HCEC 1CT (cell line): ENCODE results near the gene TAL1.

ENCODE experiments used
- DNase-seq: peaks from one replicate; pipeline ENCODE4 v3.0.0-alpha.2; 2017

TAL1 gene

DNA sequence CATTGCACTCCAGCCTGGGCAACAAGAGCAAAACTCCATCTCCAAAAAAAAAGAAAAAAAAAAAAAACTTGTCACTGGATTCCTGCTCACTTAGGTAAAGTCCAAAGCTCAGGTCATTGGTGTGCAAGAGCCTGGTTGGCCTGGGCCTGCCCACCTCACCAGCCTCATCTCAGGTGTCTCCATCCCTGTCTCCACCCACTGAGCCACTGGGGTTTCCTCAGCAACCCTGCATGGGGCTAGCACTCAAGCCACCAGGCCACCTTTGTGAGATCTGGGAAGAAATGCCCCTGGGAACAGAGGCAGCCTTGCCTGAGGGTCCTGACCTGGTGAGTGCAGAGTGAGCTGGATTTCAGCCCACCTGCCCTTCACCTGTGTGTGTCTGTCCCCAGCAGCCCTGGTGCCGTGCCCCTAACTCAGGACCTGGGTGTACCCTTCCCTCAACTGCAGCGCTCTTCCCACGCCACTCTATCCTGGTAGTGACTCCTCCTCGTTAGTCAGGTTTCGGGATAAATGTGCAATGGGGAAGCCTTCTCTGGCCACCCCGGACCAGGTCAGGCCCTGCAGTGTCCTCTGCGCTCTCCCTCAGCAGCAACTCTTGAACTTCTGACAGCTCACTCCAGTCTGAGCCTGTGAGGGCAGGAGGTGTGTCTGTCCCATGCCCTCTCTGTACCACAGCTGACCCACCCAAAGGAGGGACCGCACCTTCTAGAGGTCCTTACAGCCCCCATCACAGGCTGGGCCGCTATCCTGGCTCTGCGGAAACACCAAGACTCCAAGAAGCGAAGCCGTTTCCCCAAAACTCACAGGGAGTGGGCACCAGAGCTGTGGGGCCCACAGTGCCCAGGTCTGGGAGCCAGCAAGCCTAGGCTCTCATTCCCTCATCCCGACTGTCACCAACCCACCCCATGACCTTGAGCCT is 45.5 kb downstream of the TAL1 start:
- DNase-seq = no peak

DNA sequence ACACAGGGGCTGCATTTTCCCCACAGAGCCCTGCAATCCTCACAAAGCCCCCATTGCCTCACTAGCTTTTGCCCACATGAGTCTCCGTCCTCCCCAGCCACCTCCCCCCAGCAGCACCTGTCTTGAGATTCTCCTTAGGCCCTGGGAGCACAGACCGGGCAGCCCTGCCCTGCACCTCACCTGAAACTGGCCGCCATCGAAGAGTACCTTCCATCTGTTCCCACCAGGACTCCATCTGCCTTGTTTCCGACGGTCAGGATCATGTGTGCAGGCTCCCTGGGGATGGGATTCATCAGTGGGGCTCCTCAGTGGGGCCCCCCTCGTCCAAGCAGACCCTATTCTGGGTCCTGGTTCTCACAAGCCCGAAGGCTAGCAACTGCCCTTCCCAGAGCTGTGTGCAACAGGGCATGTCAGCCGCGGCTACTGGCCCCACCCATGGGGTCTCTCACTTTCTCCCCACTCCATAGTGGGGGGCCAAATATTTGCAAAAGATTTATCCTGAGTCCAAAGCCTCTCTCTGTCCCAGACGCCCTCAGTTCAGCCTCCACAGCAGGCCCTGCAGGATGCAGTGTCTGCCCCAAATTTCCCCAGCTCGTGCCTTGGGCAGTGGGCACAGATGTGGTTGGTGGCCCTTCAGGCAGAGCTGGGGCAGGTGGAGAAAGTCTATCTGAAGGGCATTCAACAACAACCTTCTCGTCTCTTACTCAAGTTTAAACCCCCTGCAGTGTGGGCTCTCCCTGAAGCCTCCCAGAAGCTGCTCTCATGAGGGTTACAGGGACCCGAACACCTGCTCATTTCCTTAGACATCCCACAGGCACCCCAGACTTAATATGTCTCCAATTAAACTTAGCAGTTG is 47.0 kb downstream of the TAL1 start:
- DNase-seq = no peak

DNA sequence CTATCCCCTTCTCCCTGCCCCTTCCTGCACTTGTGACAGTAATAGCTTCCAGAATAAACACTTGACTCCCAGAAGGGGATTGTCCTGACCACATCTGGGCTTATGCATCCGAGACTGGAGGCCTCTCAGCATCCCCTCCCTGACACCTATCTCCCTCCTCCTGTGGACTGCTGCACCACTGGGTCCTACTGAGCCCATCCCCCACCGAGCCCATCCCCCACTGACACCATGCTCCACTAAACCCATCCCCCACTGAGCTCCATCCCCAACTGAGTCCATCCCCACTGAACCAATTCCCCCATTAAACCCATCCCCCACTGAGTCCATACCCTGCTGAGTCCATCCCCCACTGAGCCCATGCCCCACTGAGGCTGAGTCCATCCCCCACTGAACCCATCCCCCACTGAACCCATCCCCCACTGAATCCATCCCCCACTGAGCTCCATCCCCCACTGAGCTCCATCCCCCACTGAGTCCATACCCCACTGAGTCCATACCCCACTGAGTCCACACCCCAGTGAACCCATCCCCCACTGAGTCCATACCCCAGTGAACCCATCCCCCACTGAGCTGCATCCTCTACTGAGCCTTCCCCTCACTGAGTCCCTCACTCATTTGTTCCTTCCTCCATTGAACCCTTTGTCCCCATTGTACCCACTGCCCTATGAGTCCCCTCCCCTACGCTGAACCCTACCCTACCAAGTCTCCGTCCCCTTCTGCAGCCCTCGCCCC is 47.8 kb downstream of the TAL1 start:
- DNase-seq = no peak

DNA sequence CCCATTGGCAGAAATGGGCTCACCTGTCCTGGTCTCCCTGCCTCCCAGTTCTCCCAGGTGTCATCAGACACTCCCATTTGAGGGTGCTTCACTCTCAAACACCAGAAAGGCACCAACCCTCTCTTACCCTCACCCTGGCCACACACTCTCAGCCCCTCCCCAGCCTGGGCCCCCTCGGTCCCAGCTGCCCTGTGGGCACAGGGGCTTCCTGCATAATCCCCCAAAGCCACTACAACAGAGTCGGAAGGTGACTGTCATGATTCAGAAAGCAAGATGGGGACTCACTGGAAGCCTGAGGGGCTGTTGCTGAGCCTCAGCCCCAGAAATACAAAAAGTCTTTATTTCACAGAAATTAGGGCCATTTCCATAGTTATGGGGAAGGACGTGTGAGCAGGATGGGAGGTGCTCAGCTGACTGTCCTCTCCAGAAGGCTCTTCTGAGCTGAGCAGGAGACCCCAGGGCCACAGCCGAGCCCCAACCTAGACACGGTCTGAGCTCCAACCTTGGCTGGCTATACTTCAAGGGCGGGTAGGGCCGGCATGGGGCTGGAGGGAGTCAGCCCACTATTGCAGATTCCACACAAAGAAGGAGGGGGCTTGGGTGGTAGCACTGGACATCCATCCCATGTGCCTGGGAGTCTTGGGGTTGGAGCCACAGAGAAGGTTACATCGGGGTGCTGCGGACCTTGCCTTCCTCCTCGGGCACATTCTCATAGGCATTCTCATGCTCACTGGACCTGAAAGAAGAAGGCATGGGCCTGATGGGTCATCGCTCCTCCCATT is 48.5 kb downstream of the TAL1 start:
- DNase-seq = no peak

DNA sequence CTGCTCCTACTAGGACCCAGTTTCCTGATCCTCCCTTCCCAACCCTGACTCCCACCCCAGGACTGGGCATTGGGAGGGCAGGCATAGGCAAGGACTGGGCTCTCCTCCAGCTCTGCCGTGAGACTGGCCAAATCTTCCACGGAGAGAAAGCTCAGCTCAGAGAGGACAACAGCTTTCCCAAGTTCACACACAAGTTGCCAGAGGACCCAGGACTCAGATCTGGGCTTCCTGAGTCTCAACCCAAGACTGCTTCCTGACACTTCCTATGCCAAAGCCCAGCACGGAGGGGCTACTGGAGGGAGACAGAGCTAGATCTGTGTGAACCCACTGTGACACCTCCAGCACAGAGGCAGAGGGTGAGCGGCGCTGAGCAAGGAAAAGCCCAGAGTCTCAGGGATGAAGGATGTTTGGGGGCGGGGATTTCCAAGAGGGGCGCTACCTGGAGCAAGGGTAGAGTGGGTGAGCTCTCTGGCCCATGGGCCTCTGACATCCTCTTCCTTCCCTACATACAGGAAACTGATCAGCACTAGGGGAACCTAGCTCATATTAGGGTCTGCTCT is 49.3 kb downstream of the TAL1 start:
- DNase-seq = no peak

DNA sequence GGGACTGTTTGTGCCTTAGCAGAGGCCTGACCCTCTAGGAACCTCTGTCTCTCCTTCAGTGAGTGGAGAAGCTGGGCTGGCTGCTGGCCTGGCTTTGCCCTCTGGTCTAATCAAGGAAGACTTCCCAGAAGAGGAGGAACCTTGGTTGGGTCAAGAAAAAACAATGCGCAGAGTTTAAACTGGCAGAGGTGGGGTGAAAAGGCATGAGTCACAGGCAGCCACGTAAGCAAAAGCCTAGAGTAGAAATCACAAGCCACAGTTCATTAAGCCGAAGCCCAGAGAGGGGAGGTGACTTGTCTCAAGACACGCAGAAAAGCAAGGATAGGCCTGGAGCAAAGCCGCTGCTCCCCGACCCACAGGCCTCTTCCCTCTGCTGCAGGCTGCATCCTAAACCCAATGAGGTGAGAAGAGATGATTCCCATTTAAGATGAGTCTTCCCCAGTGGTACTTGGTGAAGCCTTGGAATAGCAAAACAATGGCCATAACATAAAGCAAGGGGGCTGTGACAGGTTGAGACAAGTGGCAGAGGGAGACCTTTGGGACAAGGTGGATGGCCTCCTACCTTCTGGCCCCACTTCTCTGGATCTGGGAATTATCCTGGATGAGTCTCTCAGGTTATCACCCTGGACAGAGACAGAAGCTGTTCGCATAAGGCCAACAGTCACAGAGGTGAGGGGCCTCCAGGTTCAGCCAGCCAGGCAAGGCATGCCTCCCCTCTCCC is 49.9 kb downstream of the TAL1 start:
- peak; percentile 39 for DNase-seq

DNA sequence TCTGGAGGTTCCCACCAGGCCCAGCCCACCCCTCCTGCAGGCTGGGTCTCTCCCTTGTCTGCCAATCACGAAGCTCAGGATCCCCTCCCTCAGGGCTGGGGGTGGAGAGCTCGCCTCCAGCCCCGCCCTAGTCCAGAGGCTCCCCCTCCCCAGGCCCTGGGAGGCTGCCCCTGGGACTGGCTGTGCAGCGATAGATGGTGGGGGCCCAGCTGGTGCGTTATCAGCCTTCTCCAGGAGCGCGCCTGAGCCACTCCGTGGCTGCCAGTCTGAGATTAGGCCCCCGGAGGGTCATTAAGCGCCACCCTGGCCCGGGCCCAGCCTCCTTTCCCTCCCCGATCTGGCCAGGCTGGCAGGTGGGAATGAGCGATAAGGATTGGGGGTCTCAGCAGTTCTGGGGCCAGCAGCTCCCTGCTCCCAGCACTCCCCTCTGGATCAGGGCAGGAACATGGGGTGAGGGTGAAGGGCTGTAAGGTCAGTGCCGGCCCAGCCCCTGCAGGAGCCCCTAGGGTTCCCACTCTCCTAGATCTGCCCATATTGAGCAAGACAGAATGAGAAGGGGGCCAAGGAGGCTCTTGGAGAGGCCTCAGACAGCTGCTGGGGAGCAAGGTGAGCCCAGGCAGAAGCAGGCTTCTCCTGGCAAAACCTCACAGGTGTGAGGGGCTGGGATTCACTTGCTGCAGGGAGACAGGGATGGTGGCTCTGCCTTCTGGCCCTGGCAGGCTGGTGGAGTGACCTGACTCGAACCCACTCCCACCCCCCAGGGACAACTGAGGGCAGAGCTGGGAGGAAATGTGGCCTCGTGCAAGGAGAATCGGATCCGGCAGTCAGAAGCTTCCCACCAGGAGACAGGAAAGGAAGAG is 50.7 kb downstream of the TAL1 start:
- no peak for DNase-seq

DNA sequence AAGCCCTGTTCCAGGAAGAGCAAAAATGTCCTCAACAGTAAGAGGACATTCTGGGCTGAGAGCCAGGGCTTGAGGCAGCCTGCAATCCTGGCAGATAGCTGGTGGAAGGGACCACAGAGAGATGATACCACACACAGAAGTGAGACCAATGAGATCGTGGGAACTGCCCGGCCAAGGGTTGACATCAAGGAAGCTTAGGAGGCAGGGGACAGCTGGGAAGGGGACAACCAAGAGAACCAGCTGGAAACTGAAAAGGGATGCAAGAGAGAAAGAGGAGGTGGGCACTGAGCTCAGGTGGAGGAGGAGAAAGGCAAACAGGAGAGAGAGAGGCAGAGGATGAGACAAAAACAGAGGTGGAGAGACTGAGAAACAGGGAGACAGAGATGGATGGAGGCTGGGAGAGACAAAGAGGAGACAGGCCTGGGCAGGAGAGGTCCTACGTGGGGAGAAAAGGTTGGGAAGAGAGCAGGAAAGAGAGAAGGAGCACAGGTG is 51.4 kb downstream of the TAL1 start:
- DNase-seq = no peak

DNA sequence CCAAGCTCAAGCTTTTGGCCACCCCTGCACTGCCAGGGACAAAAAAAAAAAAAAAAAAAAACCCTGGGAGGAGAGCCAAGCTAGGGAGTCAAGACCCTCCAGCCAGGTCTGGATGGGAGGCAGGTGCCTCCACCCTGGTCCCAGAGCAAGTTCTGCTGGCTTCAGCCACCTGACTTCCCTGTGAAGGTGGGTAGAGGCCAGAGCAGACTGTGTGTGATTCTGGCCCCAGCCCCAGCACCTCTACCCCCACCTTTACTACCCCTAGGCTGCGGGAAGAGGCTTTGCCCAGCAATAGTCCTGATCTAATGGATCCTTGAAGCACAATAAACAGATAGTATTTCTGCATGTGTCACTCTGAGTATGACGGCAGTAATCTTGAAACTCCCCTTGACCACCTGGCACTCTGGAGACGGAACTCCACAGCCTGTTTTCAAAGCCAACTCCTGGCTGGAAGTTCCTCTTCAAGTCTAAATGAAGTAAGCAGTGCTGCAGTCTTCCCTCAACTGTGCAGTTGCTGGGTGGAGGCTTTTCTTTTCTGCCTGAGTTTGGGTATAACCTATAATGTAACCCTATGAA is 51.9 kb downstream of the TAL1 start:
- DNase-seq = no peak

DNA sequence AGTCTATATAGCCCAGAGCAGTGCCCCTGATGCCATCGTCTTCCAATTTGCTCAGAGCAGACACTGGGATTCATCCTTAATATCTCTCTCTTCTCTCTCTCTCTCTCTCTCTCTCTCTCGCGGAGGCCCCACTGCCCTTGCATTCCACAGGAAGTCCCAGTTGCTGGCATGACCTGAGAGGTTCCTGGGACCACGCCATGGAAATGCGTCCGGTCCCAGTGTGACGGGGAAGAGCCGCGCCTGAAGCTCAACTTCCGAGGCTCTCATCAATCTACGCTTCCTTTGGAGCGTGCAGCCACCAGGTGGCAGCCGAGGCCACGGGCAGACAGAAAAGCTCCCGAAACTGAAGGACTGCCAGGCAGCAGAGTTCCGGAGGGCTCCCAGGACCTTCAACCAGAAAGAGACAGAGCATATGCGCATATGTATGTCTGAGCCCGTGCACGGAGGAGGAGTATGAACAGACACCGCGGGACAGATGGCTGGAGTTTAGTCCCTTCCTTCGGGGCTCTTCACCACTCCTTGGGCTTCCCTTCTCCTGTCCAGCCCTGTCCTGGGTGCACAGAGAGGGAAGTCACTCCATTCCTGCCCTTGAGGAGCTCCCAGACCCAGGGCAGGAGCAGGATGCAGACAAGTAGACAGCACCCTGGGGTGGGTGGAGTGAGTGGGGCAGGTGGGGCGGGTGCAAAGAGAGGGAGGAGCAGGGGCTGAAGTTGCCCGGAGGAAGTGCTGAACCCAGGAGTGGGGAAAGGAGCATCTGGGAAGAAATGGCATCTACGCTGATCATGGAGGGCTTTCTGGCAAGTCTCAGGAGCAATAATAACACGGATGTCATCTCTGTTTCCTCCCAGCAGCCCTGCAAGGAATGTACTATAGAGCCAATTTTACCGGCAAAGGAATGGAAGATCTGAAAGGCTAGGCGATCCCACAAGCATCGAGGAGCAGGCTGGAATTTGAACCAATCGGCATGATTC is 52.7 kb downstream of the TAL1 start:
- peak; percentile 94 for DNase-seq

DNA sequence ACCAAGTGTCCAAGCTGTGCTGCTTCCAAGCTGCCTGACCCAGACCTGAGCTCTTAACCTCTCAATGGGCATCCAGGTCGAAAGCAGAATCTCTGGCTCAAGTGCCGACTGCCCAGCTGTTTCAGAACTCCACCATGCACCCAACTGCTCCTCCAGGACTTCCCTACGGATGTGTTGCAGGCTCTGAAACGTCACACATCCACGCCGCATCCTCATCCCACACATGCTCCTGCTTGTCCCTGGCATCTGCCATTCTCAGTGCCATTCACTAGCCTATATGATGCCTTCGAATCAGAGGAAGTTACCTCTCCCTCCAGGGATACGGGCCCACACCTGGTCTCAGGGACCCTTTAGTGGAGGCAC is 53.4 kb downstream of the TAL1 start:
- DNase-seq = no peak

DNA sequence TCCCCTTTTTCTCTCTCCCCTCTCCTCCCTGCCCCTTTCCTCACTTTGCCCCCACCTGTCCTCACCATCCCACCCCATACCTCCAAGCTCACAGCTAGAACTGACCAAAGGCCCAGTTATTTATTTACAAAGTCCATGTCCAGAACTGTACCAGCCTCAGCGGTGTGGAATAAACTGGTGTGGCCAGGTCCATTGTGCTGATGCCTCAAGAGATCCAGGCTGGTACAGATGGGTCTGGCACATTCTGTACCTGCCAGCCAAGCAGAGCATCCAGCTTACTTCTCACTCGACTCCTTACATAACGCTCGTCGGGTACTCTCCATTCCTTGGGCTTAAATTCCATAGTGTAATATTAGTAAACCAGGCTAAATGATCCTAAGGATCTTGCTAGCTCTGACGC is 54.0 kb downstream of the TAL1 start:
- no peak for DNase-seq

DNA sequence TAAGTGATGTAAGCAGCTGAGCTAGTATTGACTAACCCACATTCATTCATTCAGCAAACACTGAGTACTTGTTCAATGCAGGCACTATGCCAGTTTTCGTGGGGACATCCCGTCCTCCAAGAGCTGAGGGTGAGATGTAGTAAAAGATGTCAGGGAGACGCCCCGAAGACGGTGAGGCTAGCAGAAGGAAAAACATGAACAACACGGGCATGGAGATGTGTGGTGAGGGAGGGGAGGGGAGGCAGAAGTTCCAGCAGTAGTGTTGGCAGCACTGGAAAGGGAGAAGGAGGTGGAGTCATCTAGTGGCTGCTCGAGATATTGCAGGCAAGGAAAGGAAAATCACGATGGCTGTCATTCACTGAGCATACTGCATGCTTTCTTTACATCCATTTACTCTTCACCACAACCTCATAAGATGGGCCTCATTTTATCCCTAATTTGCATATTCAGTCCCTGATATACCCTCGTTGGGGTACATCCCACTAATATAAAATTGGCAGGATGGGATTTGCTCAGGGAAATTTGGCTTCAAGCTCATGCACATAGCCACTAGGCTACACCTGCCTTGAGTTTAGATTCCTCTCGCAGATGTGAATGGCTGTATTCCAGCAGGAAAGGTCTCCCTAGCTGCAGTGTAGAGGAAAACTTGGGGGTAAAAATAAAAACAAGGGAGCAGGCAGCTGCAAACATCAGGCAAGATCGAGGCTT is 56.6 kb downstream of the TAL1 start:
- DNase-seq = peak; percentile 57

DNA sequence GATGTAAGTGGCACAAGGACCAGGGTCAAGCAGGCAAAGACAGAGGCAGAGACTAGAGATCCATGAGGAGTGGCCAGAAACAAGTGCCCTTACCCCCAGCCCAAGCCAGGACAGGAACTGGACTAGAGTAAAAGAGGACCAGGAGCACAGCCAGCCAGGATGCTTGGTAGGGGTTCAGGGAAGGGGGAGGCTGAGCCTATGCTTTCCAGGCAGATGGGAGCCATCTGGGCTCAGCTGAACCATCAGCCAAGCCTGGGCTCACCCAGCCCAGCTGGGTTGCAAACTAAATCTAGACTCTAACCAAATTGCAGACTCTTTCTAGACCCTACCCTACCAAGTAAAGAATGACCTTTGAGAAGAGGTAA is 57.4 kb downstream of the TAL1 start:
- no peak for DNase-seq

DNA sequence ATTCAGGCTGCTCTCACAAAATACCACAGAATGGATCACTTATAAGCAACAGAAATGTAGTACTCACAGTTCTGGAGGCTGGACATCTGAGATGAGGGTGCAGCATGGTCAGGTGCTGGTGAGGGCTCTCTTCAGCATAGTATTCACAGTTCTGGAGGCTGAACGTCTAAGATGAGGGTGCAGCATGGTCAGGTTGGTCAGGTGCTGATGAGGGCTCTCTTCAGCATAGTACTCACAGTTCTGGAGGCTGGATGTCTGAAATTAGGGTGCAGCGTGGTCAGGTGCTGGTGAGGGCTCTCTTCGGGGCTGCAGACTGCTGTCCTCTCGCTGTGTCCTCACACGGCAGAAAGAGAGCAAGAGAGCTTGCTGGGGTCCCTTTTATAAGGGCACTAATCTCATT is 59.2 kb downstream of the TAL1 start:
- DNase-seq = no peak
